Neural progenitor cell (in vitro differentiated cells): ENCODE measurements around the gene FAM180A.

Experiments used
- CTCF ChIP-seq: fragments of 200-600 bp; sonication (generic); IDR thresholded peaks from 2 replicates; pipeline ENCODE4 v1.5.1; 2017; ENCODE audit warnings: antibody characterized with exemption, mild to moderate bottlenecking
- EZH2phosphoT487 ChIP-seq: fragments of 200-600 bp; sonication (generic); IDR thresholded peaks from 2 replicates; pipeline ENCODE4 v1.6.1; 2017; ENCODE audit warnings: antibody characterized with exemption

GRCh38 chr7:135740889-135741288 is 7.7 kb downstream of the FAM180A start:
- TF ChIP-seq CTCF (no peak), EZH2phosphoT487 (no peak)
